WI38 (cell line): ENCODE measurements around the gene CDK15.

ENCODE experiments used
- H3K4me3 ChIP-seq: 2 replicates; pipeline ENCODE4 v1.5.1; 2011; ENCODE audit warnings: low read depth, mild to moderate bottlenecking, control low read depth, low read length
- CTCF ChIP-seq: IDR thresholded peaks from 2 replicates; pipeline ENCODE4 v1.5.1; 2012; ENCODE audit warnings: low read depth, mild to moderate bottlenecking, control low read depth, low read length

Gene CDK15

GRCh38 chr2:201930043-201930442, 123.7 kb downstream of the CDK15 start:
- no peak overlapping the region for H3K4me3 ChIP-seq
- TF ChIP-seq CTCF: no peak

- TF ChIP-seq CTCF: no peak
- no peak overlapping the region for H3K4me3 ChIP-seq
Observed at GRCh38 chr2:201930831-201931230, 124.5 kb downstream of the CDK15 start.

- no peak for TF ChIP-seq CTCF
- H3K4me3 ChIP-seq: no peak overlapping the region
Observed at GRCh38 chr2:201931475-201931874, 125.1 kb downstream of the CDK15 start.

GRCh38 chr2:201931951-201932350, 125.6 kb downstream of the CDK15 start:
- no peak for TF ChIP-seq CTCF

GRCh38 chr2:201932511-201932910, 126.2 kb downstream of the CDK15 start:
- no peak for TF ChIP-seq CTCF
- H3K4me3 ChIP-seq: no peak overlapping the region

More at GRCh38 chr2:201931951-201932350, 125.6 kb downstream of the CDK15 start:
- H3K4me3 ChIP-seq: no peak overlapping the region

GRCh38 chr2:201933792-201934237, 127.5 kb downstream of the CDK15 start:
- H3K4me3 ChIP-seq: no peak overlapping the region
- TF ChIP-seq CTCF: no peak

- H3K4me3 ChIP-seq: no peak overlapping the region
- TF ChIP-seq CTCF: no peak
Observed at GRCh38 chr2:201936817-201937216, 130.5 kb downstream of the CDK15 start.
